Fibroblast of skin of back (primary cell): Measurements from ENCODE around the gene SIDT2.

Source experiments
- DNase-seq: peaks from one replicate; pipeline ENCODE4 v3.0.0-alpha.2; 2013

The SIDT2 gene

DNA sequence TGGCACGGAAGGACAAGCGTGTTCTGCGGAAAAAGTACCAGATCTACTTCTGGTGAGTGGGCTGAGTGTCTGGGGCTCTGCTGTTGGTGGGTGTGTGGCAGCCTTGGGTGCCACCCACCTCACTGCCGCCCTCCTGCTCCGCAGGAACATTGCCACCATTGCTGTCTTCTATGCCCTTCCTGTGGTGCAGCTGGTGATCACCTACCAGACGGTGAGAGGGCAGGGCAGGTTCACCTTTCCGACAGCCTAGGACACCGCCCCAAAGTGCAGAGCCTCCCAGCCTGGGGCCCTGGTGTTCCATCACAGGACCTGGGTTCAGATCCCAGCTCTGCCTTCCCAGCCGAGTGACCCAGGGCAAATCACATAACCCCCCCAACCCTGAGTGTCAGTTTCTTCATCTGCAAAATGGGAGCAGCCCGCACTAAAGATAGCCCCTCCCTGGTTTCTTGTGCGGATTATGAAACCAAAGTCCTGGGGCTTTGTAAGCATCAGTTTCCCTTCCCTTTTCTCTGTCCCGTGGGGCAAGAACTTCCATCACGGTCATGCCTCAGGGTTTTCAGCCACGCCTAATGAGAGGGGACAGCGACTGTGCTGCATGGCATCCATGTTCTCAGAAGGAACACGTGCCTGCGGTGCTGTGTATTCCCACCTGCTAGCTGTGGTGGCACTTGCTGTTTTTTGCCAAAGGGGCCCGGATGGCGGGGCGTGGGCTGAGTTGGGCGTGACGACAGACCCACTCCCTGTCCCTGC is 10.8 kb downstream of the SIDT2 start:
- no peak for DNase-seq

GRCh38 chr11:117189941-117190544 is 11.5 kb downstream of the SIDT2 start:
- DNase-seq: no peak

DNA sequence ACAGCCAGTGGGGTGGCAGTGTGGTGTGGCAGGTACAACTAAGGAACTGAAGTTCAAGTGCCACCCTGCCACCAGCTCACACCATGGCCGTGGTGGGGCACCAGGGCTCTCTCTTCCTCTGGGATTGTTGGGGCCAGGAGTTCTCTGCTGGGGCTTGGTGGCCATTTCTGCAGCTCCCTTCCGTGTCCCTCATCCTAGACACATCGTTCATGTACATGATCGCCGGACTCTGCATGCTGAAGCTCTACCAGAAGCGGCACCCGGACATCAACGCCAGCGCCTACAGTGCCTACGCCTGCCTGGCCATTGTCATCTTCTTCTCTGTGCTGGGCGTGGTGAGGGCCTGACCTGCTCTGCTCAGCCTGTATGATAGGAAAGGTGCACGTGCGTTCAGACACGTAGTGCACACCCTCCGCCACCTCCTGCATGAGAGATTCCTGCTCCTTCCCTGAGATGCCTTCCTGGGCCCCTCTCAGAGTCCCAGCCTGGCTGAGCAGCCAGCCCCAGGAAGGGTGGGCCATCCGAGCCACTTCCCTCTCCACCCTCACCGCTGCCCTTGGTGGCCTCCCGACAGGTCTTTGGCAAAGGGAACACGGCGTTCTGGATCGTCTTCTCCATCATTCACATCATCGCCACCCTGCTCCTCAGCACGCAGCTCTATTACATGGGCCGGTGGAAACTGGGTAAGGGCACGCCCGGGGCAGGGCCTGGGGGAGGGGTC is 13.3 kb downstream of the SIDT2 start:
- DNase-seq: no peak

- DNase-seq: no peak
Observed at GRCh38 chr11:117192401-117192875, 13.9 kb downstream of the SIDT2 start.

GRCh38 chr11:117193130-117194020 is 14.8 kb downstream of the SIDT2 start:
- DNase-seq: no peak

GRCh38 chr11:117194267-117194666 is 15.7 kb downstream of the SIDT2 start:
- no peak for DNase-seq

- no peak for DNase-seq
Observed at GRCh38 chr11:117195258-117195657, 16.7 kb downstream of the SIDT2 start.

DNA sequence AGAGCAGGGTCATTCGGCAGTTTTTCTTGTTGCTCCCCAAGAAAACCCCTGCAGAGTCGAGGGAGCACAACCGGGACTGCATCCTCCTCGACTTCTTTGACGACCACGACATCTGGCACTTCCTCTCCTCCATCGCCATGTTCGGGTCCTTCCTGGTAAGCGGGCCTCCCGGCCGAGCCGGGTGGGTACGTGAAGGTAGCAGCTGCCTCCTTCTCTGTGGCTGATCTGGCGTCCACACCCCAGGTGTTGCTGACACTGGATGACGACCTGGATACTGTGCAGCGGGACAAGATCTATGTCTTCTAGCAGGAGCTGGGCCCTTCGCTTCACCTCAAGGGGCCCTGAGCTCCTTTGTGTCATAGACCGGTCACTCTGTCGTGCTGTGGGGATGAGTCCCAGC is 17.2 kb downstream of the SIDT2 start:
- DNase-seq: no peak

DNA sequence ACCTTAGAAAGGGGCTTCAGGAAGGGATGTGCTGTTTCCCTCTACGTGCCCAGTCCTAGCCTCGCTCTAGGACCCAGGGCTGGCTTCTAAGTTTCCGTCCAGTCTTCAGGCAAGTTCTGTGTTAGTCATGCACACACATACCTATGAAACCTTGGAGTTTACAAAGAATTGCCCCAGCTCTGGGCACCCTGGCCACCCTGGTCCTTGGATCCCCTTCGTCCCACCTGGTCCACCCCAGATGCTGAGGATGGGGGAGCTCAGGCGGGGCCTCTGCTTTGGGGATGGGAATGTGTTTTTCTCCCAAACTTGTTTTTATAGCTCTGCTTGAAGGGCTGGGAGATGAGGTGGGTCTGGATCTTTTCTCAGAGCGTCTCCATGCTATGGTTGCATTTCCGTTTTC is 18.5 kb downstream of the SIDT2 start:
- no peak for DNase-seq

DNA sequence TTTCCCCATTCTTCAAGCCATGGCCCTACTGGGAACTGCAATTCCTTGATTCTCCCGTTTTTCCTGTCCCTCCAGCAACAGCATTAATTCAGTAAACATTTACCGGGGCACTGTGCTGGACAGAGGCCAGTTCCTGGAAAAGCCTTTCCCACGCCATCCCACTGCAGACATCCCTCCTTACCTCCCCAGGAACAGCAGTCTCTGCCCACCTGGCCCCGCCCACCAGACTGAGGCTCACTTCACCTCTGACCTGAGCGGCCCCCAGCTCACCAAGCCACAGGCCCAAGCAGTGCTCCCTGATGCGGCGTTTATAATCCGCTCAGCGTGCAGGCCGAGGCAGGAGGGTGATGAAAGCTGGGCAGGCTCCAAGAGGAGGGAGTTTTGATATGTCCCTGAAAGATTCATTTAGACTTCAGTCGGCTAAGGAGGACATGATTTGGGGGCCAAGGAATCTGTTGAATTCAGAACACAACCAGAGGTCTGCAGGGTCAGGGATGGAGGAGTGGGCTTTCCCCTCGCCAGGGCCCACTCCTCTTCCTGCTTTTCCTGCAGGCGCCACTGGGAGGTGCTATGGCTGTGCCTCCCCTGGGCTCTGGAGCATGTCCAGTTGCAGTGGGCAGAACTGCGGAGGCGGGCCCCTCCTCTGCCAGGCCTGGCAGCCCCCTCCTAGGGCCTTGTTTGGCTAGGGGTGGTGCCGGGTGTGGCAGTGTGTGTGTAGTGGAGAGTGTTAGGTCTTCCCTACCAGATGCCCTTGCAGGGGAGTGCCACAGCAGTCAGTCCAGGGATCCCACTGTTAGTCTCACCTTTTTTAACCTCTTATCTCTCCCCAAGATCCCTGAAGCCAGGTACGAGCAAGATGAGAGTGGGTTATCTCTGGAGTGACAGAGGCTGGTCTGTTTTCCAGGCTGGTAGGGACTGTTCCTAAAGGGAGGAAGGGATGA is 19.2 kb downstream of the SIDT2 start:
- peak; percentile 77 for DNase-seq

DNA sequence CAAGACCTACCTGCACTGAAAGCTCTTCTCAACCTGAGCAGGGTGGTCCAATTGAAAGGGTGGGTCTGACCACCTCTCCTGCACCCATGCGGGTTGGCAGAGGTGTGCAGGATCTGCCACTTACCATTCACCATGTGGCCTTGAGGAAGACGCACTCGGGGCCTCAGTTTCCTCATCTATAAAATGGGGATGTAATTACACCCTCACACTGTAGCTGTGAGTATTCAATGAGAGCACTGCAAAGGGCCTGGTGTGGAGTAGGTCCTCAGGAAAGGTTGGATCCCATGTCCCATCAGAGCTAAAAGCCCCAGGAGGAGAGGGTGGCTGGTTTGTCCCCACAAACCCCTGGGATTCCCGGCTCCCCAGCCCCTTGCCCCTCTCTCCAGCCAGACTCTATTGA is 20.1 kb downstream of the SIDT2 start:
- no peak for DNase-seq

GRCh38 chr11:117199053-117199915 is 20.7 kb downstream of the SIDT2 start, which contains the start of gene TAGLN:
TAGLN (plus strand) TSS chr11:117199370; CDS start chr11:117203014, 3,644 bp downstream.
- DNase-seq: peak; percentile 99

DNA sequence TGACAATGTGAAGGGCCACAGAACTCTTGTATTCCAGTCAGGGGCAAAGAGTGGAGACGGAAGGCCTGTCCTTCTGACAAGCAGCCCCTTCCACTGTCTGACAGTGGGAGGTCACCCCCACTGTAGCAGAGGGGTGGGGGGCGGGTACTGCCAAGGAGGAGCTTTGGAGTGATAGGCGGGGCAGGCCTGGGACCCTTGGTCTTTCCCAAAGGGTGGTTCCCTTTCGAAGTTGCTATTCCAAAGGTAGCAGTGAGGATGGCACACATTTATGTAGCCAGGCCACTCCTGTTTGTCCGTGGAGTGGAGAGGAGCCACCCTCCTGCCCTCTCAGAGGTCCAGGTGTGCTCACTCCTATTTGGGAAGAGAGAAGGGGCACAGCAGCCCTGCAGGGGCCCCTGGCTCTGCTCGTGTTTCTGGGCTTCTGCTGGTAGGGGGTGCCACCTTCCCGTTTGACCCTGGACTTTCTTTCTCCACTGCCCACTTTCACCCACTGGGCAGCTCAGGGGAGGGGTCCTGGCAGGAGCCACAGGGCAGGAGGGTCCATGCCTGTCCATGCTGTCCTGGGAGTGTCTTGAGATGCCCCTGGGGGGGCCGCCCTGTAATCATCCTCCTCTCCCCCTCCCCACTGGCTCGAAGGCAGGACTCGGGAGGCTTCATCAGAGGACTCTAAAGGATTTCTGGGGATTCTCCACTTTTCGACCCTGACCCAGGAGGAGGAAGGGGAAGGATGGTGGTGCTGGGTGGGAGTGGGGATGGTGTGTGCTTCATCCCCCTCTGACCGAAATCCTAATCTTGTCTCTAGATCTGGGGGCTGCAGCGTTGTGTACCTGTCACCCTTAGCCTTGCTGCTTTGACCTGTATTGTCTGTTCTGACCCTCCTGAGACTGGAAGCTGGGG is 21.6 kb downstream of the SIDT2 start:
- peak; percentile 58 for DNase-seq

DNA sequence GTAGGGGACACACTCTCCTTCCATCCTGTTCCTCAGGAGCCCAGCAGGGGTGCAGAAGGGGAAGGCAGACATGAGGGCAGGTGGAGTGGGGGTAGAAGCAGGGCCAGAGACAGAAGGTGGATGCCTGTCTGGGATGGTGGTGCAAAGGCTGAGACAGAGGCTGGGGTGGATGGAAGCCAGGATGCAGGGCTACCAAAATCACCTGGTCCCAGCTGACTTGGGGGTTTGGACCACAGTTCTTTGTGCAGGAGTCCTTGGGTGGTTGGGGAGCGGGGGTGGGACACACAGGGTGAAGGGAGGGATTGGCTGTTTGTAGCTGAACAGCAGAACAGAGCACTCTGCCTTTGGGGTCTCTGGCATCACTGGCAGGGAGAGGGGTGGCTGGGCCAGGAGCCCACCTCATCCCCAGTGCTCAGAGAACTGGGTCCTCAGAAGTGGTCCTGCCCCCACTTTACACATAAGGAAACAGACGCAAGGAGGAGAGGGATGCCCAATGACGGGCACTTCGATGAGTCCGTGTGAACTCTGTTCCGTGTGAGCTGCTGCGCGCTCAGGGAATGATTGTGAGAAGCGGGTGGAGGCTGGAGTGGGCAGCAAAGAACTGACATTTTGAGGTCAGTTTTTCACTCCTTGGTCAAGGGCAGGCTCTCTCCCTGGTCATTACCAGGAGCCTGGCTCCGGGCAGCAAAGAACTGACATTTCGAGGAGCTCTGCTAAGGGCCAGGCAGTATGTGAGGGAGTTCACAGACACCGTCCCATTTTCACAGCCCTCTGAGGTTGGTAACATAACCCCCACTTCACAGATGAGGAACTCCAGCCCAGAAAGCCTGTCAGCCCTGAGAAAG is 22.5 kb downstream of the SIDT2 start:
- DNase-seq: peak; percentile 30

- DNase-seq: peak; percentile 34
Observed at GRCh38 chr11:117201658-117202305, 23.2 kb downstream of the SIDT2 start.

- DNase-seq: no peak
Observed at GRCh38 chr11:117202386-117203068, 24.0 kb downstream of the SIDT2 start.

DNA sequence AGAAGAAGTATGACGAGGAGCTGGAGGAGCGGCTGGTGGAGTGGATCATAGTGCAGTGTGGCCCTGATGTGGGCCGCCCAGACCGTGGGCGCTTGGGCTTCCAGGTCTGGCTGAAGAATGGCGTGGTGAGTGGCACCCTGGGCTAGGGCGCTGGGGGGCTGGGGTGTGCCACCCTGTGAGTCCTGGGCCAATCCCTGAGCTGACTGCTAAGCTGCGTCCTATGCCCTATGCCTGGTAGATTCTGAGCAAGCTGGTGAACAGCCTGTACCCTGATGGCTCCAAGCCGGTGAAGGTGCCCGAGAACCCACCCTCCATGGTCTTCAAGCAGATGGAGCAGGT is 24.5 kb downstream of the SIDT2 start:
- no peak for DNase-seq
